Central memory CD8-positive, alpha-beta T cell (primary cell): ENCODE results near the gene RRP15.
A peak's percentile ranks its signal among the peaks of the same experiment; 100 is the strongest.

Experiments used
- ATAC-seq: fragments of 150-1000 bp; cut with Tn5 transposase; replicated peaks from 2 replicates; pipeline ENCODE4 v1.10.0; 2022; ENCODE audit warnings: mild to moderate bottlenecking, moderate FRiP score, moderate number of reproducible peaks; ENCODE audit not compliant: poor library complexity, severe bottlenecking; ENCODE audit errors: extremely low read depth
- DNase-seq, 2 donors: peaks; one replicate each; pipeline ENCODE4 v3.0.0; 2021; ENCODE audit warnings: low spot score in 2 of 2
- H3K27ac Mint-ChIP-seq: one replicate; pipeline ENCODE4 v1.8.0; 2022; ENCODE audit warnings: low read depth, mild to moderate bottlenecking, moderate library complexity, mixed read lengths
- H3K27me3 Mint-ChIP-seq: one replicate; pipeline ENCODE4 v1.8.0; 2022; ENCODE audit warnings: mixed read lengths
- H3K36me3 Mint-ChIP-seq: one replicate; pipeline ENCODE4 v1.8.0; 2022; ENCODE audit warnings: mild to moderate bottlenecking, moderate library complexity, mixed read lengths; ENCODE audit not compliant: insufficient read depth
- H3K4me1 Mint-ChIP-seq: one replicate; pipeline ENCODE4 v1.8.0; 2022; ENCODE audit warnings: mixed read lengths
- H3K4me3 Mint-ChIP-seq: one replicate; pipeline ENCODE4 v1.8.0; 2022; ENCODE audit warnings: mild to moderate bottlenecking, moderate library complexity, mixed read lengths
- H3K9me3 Mint-ChIP-seq: one replicate; pipeline ENCODE4 v1.8.0; 2022; ENCODE audit warnings: mixed read lengths

RRP15 gene

DNA sequence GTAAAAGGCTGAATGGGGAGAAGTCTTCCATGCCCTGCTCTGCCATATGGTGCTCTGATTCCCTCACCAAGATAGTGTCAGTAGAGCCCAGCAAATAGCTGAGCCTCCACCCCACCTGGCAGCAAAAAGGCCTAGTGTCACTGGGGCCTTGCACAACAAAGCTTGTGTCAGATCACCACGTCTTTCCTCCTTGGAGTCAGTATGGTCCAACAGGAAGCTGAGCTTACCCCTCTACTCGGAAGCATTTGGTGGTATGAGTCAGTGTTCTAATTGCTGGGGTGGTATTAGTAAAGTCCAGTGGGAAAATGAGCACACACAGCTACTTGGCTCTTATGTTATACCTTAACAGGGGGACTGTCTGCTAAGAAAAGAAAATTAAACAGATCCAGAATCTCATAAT, 18.7 kb upstream of the RRP15 start:
- H3K36me3 Mint-ChIP-seq, result no peaks in the 10 kb centered on the region
- H3K27ac Mint-ChIP-seq, result no peak overlapping the region
- H3K27me3 Mint-ChIP-seq, result peaks cover 12% of the 10 kb centered on the region
- H3K9me3 Mint-ChIP-seq, result no peaks in the 10 kb centered on the region
- no peak for DNase-seq
- no peak for ATAC-seq
- no peak overlapping the region for H3K4me3 Mint-ChIP-seq
- H3K4me1 Mint-ChIP-seq, result no peaks in the 10 kb centered on the region

DNA sequence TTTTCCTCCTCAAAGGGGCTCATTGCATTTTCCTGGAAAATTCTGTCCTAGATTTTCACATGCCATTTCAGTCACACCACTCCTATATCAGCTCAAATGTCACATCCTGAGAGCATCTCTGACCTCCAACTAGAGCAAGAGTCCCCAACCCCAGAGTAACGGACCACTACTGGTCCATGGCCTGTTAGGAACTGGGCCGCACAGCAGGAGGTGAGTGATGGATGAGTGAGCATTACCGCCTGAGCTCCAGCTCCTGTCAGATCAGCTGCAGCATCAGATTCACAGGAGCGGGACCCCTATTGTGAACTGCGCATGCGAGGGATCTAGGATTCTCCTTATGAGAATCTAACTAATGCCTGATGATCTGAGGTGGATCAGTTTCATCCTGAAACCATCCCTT, 12.7 kb upstream of the RRP15 start:
- Mint-ChIP-seq H3K36me3 (no peaks in the 10 kb centered on the region), H3K9me3 (no peaks in the 10 kb centered on the region), H3K4me3 (no peak overlapping the region), H3K27ac (no peak overlapping the region), H3K4me1 (no peaks in the 10 kb centered on the region), H3K27me3 (no peaks in the 10 kb centered on the region)
- no peak for DNase-seq
- ATAC-seq, result no peak

DNA sequence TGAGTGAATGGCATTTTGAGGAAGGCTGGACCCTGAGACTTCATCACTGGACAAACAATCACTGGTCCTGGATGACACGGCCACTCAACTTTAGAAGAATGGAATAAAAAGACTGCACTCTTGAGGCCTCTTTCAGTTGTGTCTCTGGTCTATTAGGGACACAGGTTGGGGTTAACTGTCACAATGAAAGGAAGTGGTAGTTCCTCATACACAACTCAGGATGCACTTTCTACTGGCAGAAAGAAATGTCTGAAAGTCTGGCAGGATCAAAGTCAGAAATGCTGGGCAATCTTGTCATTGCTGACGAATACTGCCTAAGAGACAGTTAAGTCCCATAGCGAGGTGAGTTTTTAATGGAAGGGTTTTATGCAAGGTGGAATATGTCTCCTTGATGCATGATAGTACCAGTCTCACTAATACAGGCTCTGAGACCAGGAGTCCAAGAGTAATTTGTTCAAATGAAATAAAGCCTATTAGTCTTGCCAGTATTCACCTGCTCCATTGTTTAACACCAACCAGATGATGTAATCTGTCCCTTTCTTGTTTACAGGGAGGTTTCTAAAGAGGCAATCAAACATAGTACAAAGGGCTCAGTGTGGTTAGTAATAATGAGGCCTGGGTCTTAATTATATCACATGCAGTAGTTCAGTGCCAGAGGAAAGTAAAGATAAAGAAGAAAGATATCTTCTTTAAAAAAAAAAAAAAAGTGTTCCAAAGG, 11.2 kb upstream of the RRP15 start:
- no peak overlapping the region for H3K27ac Mint-ChIP-seq
- no peaks in the 10 kb centered on the region for H3K27me3 Mint-ChIP-seq
- H3K9me3 Mint-ChIP-seq, result no peaks in the 10 kb centered on the region
- DNase-seq, result no peak
- no peaks in the 10 kb centered on the region for H3K4me1 Mint-ChIP-seq
- no peaks in the 10 kb centered on the region for H3K36me3 Mint-ChIP-seq
- ATAC-seq, result no peak
- H3K4me3 Mint-ChIP-seq, result no peak overlapping the region

DNA sequence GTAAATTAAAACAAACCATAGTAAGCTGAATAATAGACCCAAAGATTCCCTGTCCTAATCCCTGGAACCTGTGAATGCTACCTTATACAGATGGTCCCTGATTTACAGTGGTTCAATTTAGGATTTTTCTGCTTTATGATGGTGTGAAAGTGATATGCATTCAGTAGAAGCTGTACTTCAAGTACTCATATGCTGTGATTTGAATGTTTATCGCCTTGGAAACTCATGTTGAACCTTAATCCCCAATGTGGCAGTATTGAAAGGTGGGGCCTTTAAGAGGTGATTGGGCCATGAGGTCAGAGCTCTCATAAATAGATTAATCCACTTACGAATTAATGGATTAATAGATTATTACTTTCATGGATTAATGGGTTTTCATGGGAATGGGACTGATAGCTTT, 10.6 kb upstream of the RRP15 start:
- no peak overlapping the region for H3K4me3 Mint-ChIP-seq
- H3K36me3 Mint-ChIP-seq, result no peaks in the 10 kb centered on the region
- H3K27ac Mint-ChIP-seq, result no peak overlapping the region
- DNase-seq, result no peak
- ATAC-seq, result no peak
- no peaks in the 10 kb centered on the region for H3K27me3 Mint-ChIP-seq
- H3K9me3 Mint-ChIP-seq, result no peaks in the 10 kb centered on the region
- no peaks in the 10 kb centered on the region for H3K4me1 Mint-ChIP-seq

DNA sequence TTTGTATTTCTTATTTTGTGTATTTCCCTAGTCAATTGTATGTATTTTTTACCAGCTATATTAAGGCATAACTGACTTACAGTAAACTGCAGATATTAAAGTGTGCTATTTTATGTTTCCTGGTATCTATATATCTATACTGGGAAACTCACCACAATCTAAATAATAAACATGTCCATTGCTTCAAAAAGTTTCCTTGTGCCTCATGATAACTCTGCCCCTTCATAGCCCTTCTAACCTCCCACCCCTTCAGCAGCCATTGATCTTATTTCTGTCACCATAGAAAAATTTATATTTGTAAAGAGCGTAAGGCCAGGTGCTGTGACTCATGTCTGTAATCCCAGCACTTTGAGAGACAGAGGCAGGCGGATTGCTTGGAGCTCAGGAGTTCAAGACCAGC, 9.3 kb upstream of the RRP15 start:
- DNase-seq (no peak), ATAC-seq (no peak)
- Mint-ChIP-seq H3K9me3 (no peaks in the 10 kb centered on the region), H3K27me3 (no peaks in the 10 kb centered on the region), H3K4me3 (no peak overlapping the region), H3K4me1 (no peaks in the 10 kb centered on the region), H3K27ac (no peak overlapping the region), H3K36me3 (no peaks in the 10 kb centered on the region)

DNA sequence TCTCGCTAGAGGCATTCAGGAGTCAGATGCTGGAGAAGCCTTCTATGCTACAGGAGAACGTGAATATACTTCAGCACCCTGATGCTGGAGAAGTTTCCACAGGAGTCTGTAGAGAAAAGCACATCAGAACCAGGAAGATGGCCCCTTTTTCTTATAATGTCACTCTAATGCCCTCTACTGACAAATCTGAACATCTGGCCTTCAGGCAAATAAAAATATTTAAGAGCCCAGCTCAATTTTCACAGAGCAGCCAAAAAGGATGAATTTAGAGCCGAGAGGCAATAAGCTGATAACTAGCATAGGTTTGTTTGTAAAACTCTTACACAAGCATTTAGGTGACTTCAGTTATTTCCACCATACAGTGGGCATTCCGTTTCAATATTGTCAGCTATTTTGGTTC, 3.8 kb upstream of the RRP15 start:
- ATAC-seq (no peak), DNase-seq (no peak)
- Mint-ChIP-seq H3K36me3 (peaks cover 10% of the 10 kb centered on the region), H3K4me3 (no peak overlapping the region), H3K27me3 (no peaks in the 10 kb centered on the region), H3K9me3 (no peaks in the 10 kb centered on the region), H3K4me1 (peaks cover 22% of the 10 kb centered on the region), H3K27ac (no peak overlapping the region)

DNA sequence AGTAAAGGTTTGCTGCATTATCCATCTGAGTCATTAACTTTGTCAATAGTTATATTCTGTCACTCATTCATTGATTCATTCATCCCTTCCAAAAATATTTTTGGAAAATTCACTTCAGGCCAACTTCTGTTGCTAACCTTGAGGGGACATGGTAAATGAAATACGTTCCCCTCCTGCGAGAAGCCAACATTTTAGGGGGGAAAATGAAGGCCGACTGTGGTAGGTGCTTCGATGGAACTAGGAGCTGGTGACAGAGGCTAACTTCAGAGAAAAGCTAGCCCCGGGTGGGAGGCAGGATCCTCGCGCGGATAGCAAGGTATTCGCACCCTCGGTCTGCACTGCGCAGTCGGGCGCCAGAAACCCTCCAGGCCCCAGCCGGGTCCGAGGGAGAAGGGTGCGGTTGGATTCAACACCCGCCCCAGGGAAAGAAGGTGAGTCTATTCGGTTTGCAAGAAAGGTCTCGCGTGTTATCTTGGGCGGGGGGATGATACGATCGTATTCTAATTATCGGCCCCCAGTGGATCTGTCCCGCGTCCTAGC, 646 bp upstream of the RRP15 start:
- Mint-ChIP-seq H3K9me3 (no peaks in the 10 kb centered on the region), H3K27me3 (no peaks in the 10 kb centered on the region), H3K4me1 (peaks cover 29% of the 10 kb centered on the region), H3K36me3 (peaks cover 10% of the 10 kb centered on the region), H3K27ac (peak overlapping the region; percentile 94), H3K4me3 (peak overlapping the region; percentile 95)
- no peak for DNase-seq
- no peak for ATAC-seq

DNA sequence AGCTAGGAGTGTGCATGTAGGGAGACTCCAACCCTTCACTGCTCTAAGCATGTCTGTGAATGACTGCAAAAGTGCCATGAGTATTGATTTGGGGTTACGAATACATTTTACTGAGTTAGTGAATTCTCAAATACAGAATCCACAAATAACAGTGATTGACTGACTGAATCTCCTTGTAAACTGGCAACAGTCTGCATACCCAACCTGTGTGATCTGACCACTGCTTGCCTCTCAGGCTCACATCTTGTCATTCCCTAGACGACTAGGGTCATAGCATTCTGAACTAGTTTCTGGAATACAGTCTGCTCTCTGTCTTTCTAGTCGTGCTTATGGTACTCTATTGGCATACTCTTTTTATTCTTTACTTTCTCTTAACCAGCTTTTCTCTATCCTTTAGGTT, 7.4 kb downstream of the RRP15 start:
- H3K9me3 Mint-ChIP-seq, result no peaks in the 10 kb centered on the region
- no peak overlapping the region for H3K4me3 Mint-ChIP-seq
- no peak overlapping the region for H3K27ac Mint-ChIP-seq
- H3K4me1 Mint-ChIP-seq, result peaks cover 22% of the 10 kb centered on the region
- no peak for ATAC-seq
- H3K36me3 Mint-ChIP-seq, result peaks cover 5% of the 10 kb centered on the region
- H3K27me3 Mint-ChIP-seq, result no peaks in the 10 kb centered on the region
- no peak for DNase-seq

DNA sequence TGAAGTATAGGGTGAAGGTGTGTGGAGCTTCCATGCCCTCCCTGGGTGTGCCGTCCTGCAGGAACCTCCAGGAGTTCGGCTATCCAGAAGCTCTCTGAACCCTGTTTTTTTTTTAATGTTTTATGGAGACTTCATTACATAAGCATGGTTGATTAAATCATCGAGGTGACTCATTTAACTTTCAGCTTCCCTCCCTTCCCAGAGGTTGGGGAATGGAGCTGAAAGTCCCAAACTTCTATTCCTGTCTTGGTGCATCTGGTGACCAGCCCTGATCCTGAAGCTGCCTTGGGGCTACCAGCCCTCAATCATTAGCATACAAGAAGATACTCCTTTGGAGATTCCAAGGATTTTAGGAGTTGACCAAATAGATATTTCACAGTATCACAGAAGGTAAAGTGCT, 9.5 kb downstream of the RRP15 start:
- Mint-ChIP-seq H3K27me3 (no peaks in the 10 kb centered on the region), H3K9me3 (no peaks in the 10 kb centered on the region), H3K4me3 (no peak overlapping the region), H3K36me3 (peaks cover 5% of the 10 kb centered on the region), H3K4me1 (peaks cover 24% of the 10 kb centered on the region), H3K27ac (no peak overlapping the region)
- no peak for ATAC-seq
- DNase-seq, result no peak

DNA sequence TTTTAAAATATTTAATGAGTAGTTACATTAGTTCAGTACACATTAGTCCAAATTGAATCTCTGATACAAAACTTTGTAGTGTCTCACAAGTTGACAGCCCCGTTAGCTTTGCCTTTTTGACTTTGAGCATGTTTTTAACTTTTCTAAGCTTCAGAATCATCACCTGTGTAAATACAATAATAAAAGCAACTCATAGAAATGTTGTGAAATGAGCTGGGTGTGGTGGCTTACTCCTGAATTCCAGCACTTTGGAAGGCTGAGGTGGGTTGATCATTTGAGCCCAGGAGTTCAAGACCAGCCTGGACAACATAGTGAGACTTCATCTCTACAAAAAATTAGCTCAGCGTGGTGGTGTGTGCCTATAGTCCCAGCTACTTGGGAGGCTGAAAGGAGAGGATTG, 11.1 kb downstream of the RRP15 start:
- H3K36me3 Mint-ChIP-seq, result peaks cover 3% of the 10 kb centered on the region
- no peak overlapping the region for H3K27ac Mint-ChIP-seq
- H3K9me3 Mint-ChIP-seq, result no peaks in the 10 kb centered on the region
- ATAC-seq, result no peak
- H3K4me3 Mint-ChIP-seq, result no peak overlapping the region
- DNase-seq, result no peak
- H3K27me3 Mint-ChIP-seq, result no peaks in the 10 kb centered on the region
- peaks cover 27% of the 10 kb centered on the region for H3K4me1 Mint-ChIP-seq

DNA sequence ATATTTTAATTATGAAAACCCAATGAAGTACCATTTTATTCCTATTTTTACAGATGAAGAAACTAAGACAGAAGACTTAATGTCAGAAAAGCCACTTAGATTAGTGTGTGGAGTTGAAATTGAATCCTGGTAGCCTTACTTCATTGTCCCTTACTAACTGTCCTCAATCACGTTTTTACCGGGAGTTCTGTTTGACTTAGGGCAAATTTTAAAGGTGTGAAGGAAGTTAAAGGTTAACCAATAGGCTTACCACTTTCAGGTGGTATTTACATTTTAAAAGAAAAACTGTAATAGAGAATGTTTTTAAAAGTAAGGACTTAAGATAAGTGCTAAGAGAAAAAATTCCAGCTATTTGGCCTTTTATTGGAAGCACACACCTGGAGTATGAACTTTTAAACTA, 12.4 kb downstream of the RRP15 start:
- Mint-ChIP-seq H3K27me3 (no peaks in the 10 kb centered on the region), H3K4me1 (peaks cover 27% of the 10 kb centered on the region), H3K4me3 (no peak overlapping the region), H3K36me3 (peaks cover 7% of the 10 kb centered on the region), H3K9me3 (no peaks in the 10 kb centered on the region), H3K27ac (no peak overlapping the region)
- no peak for ATAC-seq
- DNase-seq, result no peak

DNA sequence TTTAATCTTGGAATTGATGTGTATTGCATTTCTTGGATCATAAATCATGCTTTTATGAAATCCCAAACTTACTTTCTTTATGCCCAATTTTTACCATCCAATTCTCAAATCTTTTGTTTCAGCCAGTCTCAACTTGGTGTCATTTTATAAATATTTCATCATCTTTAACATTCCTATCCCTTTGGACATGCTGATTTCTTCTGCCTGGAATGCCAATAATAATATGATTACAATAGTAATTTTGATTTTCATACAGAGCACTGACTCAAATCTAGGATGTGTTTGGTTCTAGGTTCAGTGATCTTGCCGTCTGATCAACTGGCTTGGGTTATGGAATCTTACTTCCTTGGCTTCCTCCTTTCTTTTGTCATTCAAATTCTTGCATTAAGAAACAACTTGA, 12.8 kb downstream of the RRP15 start:
- ATAC-seq (no peak), DNase-seq (no peak)
- H3K27ac Mint-ChIP-seq, result no peak overlapping the region

DNA sequence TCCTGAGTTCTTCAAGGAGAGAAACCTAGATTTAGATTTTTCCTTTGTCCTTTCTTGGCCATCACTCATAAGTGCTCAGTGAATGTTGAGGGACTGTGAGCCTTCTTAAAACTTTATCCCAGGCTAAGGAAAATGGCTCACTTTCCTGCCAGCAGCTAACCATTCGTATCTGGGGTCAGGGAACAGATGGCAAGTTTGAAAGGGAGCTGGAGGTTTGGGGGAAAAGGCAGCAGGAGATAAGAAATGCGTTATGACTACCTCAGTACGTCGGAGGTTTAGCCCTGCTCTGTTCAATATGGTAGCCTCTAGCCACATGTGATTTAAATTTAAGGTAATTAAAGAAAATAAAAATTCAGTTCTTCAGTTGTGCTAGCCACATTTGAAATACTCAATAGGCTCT, 13.3 kb downstream of the RRP15 start:
- H3K27ac Mint-ChIP-seq, result no peak overlapping the region
- H3K9me3 Mint-ChIP-seq, result no peaks in the 10 kb centered on the region
- peaks cover 9% of the 10 kb centered on the region for H3K36me3 Mint-ChIP-seq
- DNase-seq (no peak), ATAC-seq (no peak)
- H3K4me1 Mint-ChIP-seq, result peaks cover 22% of the 10 kb centered on the region
- no peaks in the 10 kb centered on the region for H3K27me3 Mint-ChIP-seq
- H3K4me3 Mint-ChIP-seq, result no peak overlapping the region

More for the DNA sequence above, 12.8 kb downstream of the RRP15 start:
- Mint-ChIP-seq H3K4me1 (peaks cover 23% of the 10 kb centered on the region), H3K27me3 (no peaks in the 10 kb centered on the region), H3K4me3 (no peak overlapping the region), H3K36me3 (peaks cover 8% of the 10 kb centered on the region), H3K9me3 (no peaks in the 10 kb centered on the region)
